Measurements from ENCODE around the gene UCHL5.
"Not testable (repeated sequence)": the region's sequence is repeated elsewhere in the genome, so short reads cannot be mapped to it uniquely, and the experiment has no call there.

The UCHL5 gene

GRCh38 chr1:193009501-193009900 is 49.7 kb downstream of the UCHL5 start:
- no peak for DNase-seq

DNA sequence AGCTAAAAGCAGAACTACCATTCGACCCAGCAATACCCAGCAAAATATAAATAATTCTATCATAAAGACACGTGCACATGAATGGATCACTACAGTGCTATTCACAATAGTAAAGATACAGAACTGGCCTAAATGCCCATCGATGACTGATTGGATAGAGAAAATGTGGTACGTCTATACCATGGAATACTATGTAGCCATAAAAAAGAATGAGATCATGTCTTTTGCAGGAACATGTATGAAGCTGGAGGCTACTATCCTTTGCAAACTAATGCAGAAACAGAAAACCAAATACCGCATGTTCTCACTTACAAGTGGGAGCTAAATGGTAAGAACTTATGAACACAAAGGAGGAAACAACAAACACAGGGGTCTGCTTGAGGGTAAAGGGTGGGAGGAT is 53.4 kb downstream of the UCHL5 start:
- no peak for DNase-seq

DNA sequence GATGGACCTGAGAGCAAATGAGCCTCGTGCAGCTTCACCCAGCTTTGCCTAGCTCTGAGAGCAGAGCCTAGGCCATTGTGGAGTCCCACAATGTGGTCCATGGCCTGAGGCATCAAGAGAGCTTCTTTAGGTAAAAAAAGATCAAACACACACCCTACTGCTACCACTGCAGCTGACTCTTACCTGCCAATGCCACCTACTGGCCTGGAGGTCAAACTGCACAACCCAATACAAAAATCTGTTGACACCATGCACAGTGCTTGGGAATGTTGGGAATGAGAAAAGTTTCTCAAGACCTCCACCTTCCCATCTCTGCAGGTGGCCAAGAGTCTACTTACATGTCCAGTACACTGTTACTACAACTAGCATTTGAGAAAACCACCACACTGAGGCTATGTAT is 60.6 kb downstream of the UCHL5 start:
- no peak for DNase-seq

GRCh38 chr1:192994141-192994540 is 65.0 kb downstream of the UCHL5 start:
- no peak for DNase-seq

DNA sequence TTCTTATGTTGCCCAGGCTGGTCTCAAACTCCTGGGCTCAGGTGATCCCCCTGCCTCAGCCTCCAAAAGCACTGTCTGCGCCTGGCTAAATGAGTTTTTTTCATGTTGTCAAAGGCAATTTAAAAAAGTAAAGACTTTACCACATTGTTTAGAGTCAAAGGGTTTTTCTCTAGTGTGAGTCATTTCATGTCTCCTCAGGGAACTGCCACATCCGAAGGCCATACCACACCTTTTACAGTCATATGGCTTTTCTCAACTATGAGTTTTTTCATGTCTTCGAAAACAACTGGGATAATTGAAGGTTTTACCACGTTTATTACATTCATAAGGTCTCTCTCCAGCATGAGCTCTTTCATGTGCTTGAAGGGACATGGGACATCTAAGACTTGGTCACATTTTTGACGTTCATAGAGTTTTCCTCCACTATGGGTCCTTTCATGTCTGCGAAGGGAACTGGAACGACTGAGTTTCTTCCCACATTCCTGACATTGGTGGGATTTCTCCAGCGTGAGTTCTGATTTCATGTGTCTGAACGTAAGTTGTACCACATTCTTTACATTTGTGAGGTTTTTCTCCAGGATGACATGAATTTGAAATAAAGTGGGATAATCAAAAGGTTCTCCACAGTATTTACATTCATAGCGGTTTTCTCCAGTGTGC is 65.6 kb downstream of the UCHL5 start:
- DNase-seq: no peak

DNA sequence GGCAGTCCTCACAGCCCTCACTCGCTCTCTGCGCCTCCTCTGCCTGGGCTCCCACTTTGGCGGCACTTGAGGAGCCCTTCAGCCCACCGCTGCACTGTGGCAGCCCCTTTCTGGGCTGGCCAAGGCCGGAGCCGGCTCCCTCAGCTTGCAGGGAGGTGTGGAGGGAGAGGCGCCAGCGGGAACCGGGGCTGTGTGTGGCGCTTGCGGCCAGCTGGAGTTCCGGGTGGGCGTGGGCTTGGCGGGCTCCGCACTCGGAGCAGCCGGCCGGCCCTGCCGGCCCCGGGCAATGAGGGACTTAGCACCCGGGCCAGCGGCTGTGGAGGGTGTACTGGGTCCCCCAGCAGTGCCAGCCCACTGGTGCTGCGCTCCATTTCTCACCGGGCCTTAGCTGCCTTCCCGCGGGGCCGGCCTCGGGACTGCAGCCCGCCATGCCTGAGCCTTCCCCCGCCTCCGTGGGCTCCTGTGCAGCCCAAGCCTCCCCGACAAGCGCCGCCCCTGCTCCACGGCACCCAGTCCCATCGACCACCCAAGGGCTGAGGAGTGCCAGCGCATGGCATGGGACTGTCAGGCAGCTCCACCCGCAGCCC is 72.3 kb downstream of the UCHL5 start:
- not testable (repeated sequence) for DNase-seq

DNA sequence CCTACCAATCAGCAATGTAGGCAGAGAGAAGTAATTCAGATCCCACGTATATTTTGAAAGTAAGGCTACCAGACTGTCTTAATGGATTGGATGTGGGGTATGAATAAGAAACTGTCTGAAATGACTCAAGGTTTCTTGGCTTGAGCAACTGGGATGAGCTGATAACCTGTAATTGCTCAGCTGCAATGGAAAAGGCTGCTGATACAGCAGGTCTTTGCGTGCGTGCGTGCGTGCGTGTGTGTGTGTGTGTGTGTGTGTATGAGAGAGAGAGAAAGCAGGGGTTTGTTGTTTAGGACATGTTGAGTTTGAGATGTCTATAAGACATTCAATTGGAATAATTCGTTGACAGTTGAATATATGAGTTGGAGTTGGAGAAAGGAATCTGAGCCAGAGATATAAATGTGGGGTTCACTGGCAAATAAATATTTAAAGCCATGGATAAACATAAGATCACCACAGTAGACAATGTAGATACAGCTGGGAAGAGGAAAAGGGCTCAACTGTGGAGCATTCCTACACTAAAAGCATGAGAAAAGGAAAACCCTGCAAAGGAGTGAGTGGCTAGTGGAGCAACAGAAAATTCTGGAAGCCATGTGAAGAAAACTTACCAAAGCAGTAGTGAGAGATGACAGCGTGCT is 72.9 kb downstream of the UCHL5 start:
- no peak for DNase-seq

DNA sequence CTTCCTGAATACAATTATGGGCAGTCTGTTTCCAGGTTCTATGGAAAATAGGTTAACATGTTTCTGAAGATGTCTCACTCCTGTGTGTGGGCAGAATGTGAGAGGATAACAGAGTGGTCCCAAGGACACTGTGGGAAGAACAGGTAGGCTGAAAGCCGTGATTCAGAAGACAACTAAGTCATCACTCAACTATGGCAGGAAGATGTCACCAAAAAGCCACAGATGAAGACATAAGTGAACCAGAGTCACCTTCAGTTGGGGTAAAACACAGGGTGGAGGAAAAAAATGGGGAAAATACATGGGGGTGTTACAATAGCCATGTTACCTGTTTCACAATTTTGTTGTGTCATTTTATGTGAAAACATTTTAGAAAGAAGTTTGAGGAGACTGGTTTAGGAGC is 75.1 kb downstream of the UCHL5 start:
- DNase-seq: no peak

DNA sequence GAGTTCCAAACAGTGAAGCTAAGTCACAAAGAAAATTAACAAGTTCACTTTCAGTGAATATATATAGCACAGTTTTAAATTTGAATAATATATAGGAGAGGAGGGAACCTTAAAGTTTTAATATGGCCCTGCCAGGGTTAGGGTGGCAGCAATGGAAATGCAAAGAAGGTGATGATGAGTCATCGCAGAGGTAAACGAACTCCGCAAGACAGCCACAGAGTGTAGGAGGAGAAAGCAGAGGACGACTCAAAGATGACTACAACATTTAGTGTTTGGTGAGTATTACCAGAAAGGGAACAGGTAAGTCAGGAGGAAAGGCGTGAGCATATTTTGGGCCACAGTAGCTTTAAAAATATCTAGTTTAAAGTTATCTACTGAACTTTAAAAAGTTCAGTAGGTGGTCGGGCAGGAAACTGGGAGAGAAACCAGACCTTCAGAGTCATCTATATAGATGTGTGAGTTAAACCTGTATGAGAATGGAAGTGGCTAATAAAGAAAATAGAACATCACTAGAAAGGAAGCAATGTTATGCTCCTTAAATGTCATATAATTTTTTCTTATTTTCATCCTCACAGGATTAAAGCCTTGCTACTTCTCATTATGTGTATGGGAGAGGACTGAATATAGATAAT is 75.7 kb downstream of the UCHL5 start:
- DNase-seq: no peak

- no peak for DNase-seq
Measured at GRCh38 chr1:192980856-192981255, 78.3 kb downstream of the UCHL5 start.

GRCh38 chr1:192980334-192980733 is 78.8 kb downstream of the UCHL5 start:
- DNase-seq: not testable (repeated sequence)

- no peak for DNase-seq
Measured at GRCh38 chr1:192979542-192979941, 79.6 kb downstream of the UCHL5 start.

- no peak for DNase-seq
Measured at GRCh38 chr1:192978195-192978710, 80.9 kb downstream of the UCHL5 start.

GRCh38 chr1:192977089-192977706 is 82.0 kb downstream of the UCHL5 start:
- peak in 1 of 2 experiments; percentile 9 for DNase-seq

GRCh38 chr1:192976576-192976975 is 82.6 kb downstream of the UCHL5 start:
- no peak for DNase-seq

- DNase-seq: no peak
Measured at GRCh38 chr1:192974701-192975100, 84.5 kb downstream of the UCHL5 start.

DNA sequence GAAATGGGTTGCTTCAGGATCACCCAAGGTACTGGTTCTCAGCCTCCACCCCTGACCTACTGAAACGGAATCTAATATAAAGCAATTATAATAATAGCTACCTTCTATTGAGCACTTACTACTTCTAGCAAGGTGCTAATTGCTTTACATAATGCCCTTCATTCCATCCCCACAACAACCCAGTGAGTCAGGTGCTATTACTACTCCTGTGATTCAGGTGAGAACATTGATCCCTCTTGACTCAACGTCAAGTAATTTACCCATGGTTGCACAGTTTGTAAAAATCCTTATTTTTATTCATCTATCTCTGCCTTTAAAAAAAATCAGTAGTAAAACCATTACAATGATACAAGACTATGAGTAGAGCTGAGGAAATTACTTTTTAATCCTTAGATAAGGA is 85.2 kb downstream of the UCHL5 start:
- no peak for DNase-seq

DNA sequence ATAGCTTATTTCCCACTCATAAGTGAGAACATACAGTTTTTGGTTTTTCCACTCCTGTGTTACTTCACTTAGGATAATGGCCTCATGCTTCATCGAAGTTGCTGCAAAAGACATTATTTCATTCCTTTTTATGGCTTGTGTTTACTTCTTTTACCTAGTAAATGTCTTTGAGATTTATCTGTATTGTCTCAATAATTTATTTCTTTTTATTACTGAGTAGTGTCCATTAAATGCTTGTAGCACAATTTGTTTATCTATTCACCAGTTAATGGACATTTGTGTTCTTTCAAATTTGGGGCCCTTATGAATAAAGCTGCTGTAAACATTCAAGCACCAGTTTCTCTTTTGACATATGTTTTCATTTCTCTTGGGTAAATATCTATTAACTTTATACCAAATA is 86.0 kb downstream of the UCHL5 start:
- no peak for DNase-seq

DNA sequence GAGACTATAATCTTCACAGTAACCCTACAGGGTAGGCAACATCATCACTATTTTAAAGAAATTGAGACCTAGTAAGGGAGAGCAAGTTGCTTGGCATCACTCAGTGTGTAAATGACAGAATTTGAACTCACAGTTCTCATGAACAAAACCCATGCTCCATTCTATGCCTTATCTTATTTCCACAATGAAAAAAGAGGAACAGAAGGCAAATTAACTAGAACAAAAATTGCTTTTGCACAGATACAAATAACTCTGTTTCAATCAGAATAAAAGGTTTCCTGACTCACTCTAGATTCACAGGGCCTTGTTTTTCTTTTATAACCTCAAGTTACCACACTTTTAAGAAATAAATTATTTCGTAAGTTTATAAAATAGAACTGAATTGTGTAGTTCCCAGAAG is 90.1 kb downstream of the UCHL5 start:
- no peak for DNase-seq

- no peak for DNase-seq
Measured at GRCh38 chr1:192968323-192968722, 90.8 kb downstream of the UCHL5 start.

- no peak for DNase-seq
Measured at GRCh38 chr1:192967901-192968300, 91.3 kb downstream of the UCHL5 start.

- no peak for DNase-seq
Measured at GRCh38 chr1:192967211-192967877, 91.8 kb downstream of the UCHL5 start.

- no peak for DNase-seq
Measured at GRCh38 chr1:192966073-192966472, 93.1 kb downstream of the UCHL5 start.

All from NCI-H187 (cell line).